ENCODE data around the gene TRIM63.
A peak's percentile ranks its signal among the peaks of the same experiment; 100 is the strongest.
"Not testable (repeated sequence)": the region's sequence is repeated elsewhere in the genome, so short reads cannot be mapped to it uniquely, and the experiment has no call there.

Gene TRIM63

GRCh38 chr1:26099780-26100179, 32.4 kb upstream of the TRIM63 start:
- no peaks in the 10 kb centered on the region for H3K9me3 ChIP-seq (ENCODE audit: control insufficient read depth, insufficient read depth, low read length)
- H3K4me1 ChIP-seq (ENCODE audit: control insufficient read depth, insufficient read depth, low read length): peaks cover 6% of the 10 kb centered on the region
- no peak overlapping the region for H3K9ac ChIP-seq (ENCODE audit: low read depth, low read length)
- H3K4me3 ChIP-seq (ENCODE audit: low read depth, low read length): no peak overlapping the region
- H3K27me3 ChIP-seq (ENCODE audit: control insufficient read depth, insufficient read depth, low read length): no peaks in the 10 kb centered on the region
- no peak overlapping the region for H3K27ac ChIP-seq (ENCODE audit: low read depth, low read length)
- no peaks in the 10 kb centered on the region for H3K36me3 ChIP-seq (ENCODE audit: control insufficient read depth, insufficient read depth, low read length)

- no peak overlapping the region for H3K9ac ChIP-seq (ENCODE audit: low read depth, low read length)
- H3K4me1 ChIP-seq (ENCODE audit: control insufficient read depth, insufficient read depth, low read length): peaks cover 18% of the 10 kb centered on the region
- no peak overlapping the region for H3K27ac ChIP-seq (ENCODE audit: low read depth, low read length)
- H3K4me3 ChIP-seq (ENCODE audit: low read depth, low read length): no peak overlapping the region
- peaks cover 8% of the 10 kb centered on the region for H3K27me3 ChIP-seq (ENCODE audit: control insufficient read depth, insufficient read depth, low read length)
- H3K36me3 ChIP-seq (ENCODE audit: control insufficient read depth, insufficient read depth, low read length): no peaks in the 10 kb centered on the region
- no peaks in the 10 kb centered on the region for H3K9me3 ChIP-seq (ENCODE audit: control insufficient read depth, insufficient read depth, low read length)
Observed at GRCh38 chr1:26098602-26099001, 31.2 kb upstream of the TRIM63 start.

- Histone ChIP-seq H3K27ac (ENCODE audit: low read depth, low read length) (no peak overlapping the region), H3K36me3 (ENCODE audit: control insufficient read depth, insufficient read depth, low read length) (no peaks in the 10 kb centered on the region), H3K9me3 (ENCODE audit: control insufficient read depth, insufficient read depth, low read length) (no peaks in the 10 kb centered on the region), H3K4me1 (ENCODE audit: control insufficient read depth, insufficient read depth, low read length) (peaks cover 23% of the 10 kb centered on the region), H3K9ac (ENCODE audit: low read depth, low read length) (no peak overlapping the region), H3K4me3 (ENCODE audit: low read depth, low read length) (no peak overlapping the region), H3K27me3 (ENCODE audit: control insufficient read depth, insufficient read depth, low read length) (peaks cover 9% of the 10 kb centered on the region)
Observed at GRCh38 chr1:26097696-26098095, 30.3 kb upstream of the TRIM63 start.

GRCh38 chr1:26096471-26096870, 29.0 kb upstream of the TRIM63 start:
- Histone ChIP-seq H3K9me3 (ENCODE audit: control insufficient read depth, insufficient read depth, low read length) (no peaks in the 10 kb centered on the region), H3K9ac (ENCODE audit: low read depth, low read length) (no peak overlapping the region), H3K4me1 (ENCODE audit: control insufficient read depth, insufficient read depth, low read length) (peaks cover 23% of the 10 kb centered on the region), H3K36me3 (ENCODE audit: control insufficient read depth, insufficient read depth, low read length) (no peaks in the 10 kb centered on the region), H3K27me3 (ENCODE audit: control insufficient read depth, insufficient read depth, low read length) (peaks cover 9% of the 10 kb centered on the region), H3K27ac (ENCODE audit: low read depth, low read length) (no peak overlapping the region), H3K4me3 (ENCODE audit: low read depth, low read length) (no peak overlapping the region)

GRCh38 chr1:26094677-26095383, 27.4 kb upstream of the TRIM63 start:
- peaks cover 9% of the 10 kb centered on the region for H3K27me3 ChIP-seq (ENCODE audit: control insufficient read depth, insufficient read depth, low read length)

GRCh38 chr1:26094076-26094669, 26.7 kb upstream of the TRIM63 start:
- Histone ChIP-seq H3K27ac (ENCODE audit: low read depth, low read length) (peak overlapping the region; percentile 59), H3K4me3 (ENCODE audit: low read depth, low read length) (no peak overlapping the region), H3K27me3 (ENCODE audit: control insufficient read depth, insufficient read depth, low read length) (peaks cover 9% of the 10 kb centered on the region), H3K9ac (ENCODE audit: low read depth, low read length) (no peak overlapping the region), H3K36me3 (ENCODE audit: control insufficient read depth, insufficient read depth, low read length) (no peaks in the 10 kb centered on the region), H3K9me3 (ENCODE audit: control insufficient read depth, insufficient read depth, low read length) (no peaks in the 10 kb centered on the region), H3K4me1 (ENCODE audit: control insufficient read depth, insufficient read depth, low read length) (peaks cover 23% of the 10 kb centered on the region)

More at GRCh38 chr1:26094677-26095383, 27.4 kb upstream of the TRIM63 start:
- Histone ChIP-seq H3K4me1 (ENCODE audit: control insufficient read depth, insufficient read depth, low read length) (peaks cover 23% of the 10 kb centered on the region), H3K4me3 (ENCODE audit: low read depth, low read length) (no peak overlapping the region), H3K27ac (ENCODE audit: low read depth, low read length) (peak overlapping the region; percentile 59), H3K9ac (ENCODE audit: low read depth, low read length) (no peak overlapping the region), H3K9me3 (ENCODE audit: control insufficient read depth, insufficient read depth, low read length) (no peaks in the 10 kb centered on the region), H3K36me3 (ENCODE audit: control insufficient read depth, insufficient read depth, low read length) (no peaks in the 10 kb centered on the region)

- H3K9ac ChIP-seq (ENCODE audit: low read depth, low read length); H3K27me3 ChIP-seq (ENCODE audit: control insufficient read depth, insufficient read depth, low read length); H3K9me3 ChIP-seq (ENCODE audit: control insufficient read depth, insufficient read depth, low read length); H3K4me3 ChIP-seq (ENCODE audit: low read depth, low read length); H3K36me3 ChIP-seq (ENCODE audit: control insufficient read depth, insufficient read depth, low read length): not testable (repeated sequence)
- Histone ChIP-seq H3K4me1 (ENCODE audit: control insufficient read depth, insufficient read depth, low read length) (peaks cover 23% of the 10 kb centered on the region), H3K27ac (ENCODE audit: low read depth, low read length) (peak overlapping the region; percentile 59)
Observed at GRCh38 chr1:26093569-26093968, 26.1 kb upstream of the TRIM63 start.

- Histone ChIP-seq H3K36me3 (ENCODE audit: control insufficient read depth, insufficient read depth, low read length) (no peaks in the 10 kb centered on the region), H3K27ac (ENCODE audit: low read depth, low read length) (no peak overlapping the region), H3K27me3 (ENCODE audit: control insufficient read depth, insufficient read depth, low read length) (peaks cover 9% of the 10 kb centered on the region), H3K4me1 (ENCODE audit: control insufficient read depth, insufficient read depth, low read length) (peaks cover 23% of the 10 kb centered on the region), H3K9ac (ENCODE audit: low read depth, low read length) (no peak overlapping the region), H3K9me3 (ENCODE audit: control insufficient read depth, insufficient read depth, low read length) (no peaks in the 10 kb centered on the region), H3K4me3 (ENCODE audit: low read depth, low read length) (no peak overlapping the region)
Observed at GRCh38 chr1:26092422-26092821, 25.0 kb upstream of the TRIM63 start.

GRCh38 chr1:26090893-26091292, 23.5 kb upstream of the TRIM63 start:
- Histone ChIP-seq H3K4me3 (ENCODE audit: low read depth, low read length) (no peak overlapping the region), H3K4me1 (ENCODE audit: control insufficient read depth, insufficient read depth, low read length) (peaks cover 23% of the 10 kb centered on the region), H3K27ac (ENCODE audit: low read depth, low read length) (no peak overlapping the region), H3K27me3 (ENCODE audit: control insufficient read depth, insufficient read depth, low read length) (peaks cover 9% of the 10 kb centered on the region), H3K36me3 (ENCODE audit: control insufficient read depth, insufficient read depth, low read length) (no peaks in the 10 kb centered on the region), H3K9me3 (ENCODE audit: control insufficient read depth, insufficient read depth, low read length) (no peaks in the 10 kb centered on the region), H3K9ac (ENCODE audit: low read depth, low read length) (no peak overlapping the region)

GRCh38 chr1:26089125-26089524, 21.7 kb upstream of the TRIM63 start:
- Histone ChIP-seq H3K9me3 (ENCODE audit: control insufficient read depth, insufficient read depth, low read length) (no peaks in the 10 kb centered on the region), H3K27ac (ENCODE audit: low read depth, low read length) (no peak overlapping the region), H3K27me3 (ENCODE audit: control insufficient read depth, insufficient read depth, low read length) (peaks cover 6% of the 10 kb centered on the region), H3K36me3 (ENCODE audit: control insufficient read depth, insufficient read depth, low read length) (no peaks in the 10 kb centered on the region), H3K9ac (ENCODE audit: low read depth, low read length) (no peak overlapping the region), H3K4me1 (ENCODE audit: control insufficient read depth, insufficient read depth, low read length) (peaks cover 10% of the 10 kb centered on the region), H3K4me3 (ENCODE audit: low read depth, low read length) (no peak overlapping the region)

GRCh38 chr1:26084844-26085243, 17.4 kb upstream of the TRIM63 start:
- Histone ChIP-seq H3K4me1 (ENCODE audit: control insufficient read depth, insufficient read depth, low read length) (no peaks in the 10 kb centered on the region), H3K27me3 (ENCODE audit: control insufficient read depth, insufficient read depth, low read length) (no peaks in the 10 kb centered on the region), H3K27ac (ENCODE audit: low read depth, low read length) (no peak overlapping the region), H3K9ac (ENCODE audit: low read depth, low read length) (no peak overlapping the region), H3K4me3 (ENCODE audit: low read depth, low read length) (no peak overlapping the region), H3K36me3 (ENCODE audit: control insufficient read depth, insufficient read depth, low read length) (no peaks in the 10 kb centered on the region), H3K9me3 (ENCODE audit: control insufficient read depth, insufficient read depth, low read length) (no peaks in the 10 kb centered on the region)
